Activated naive CD4-positive, alpha-beta T cell treated with anti-CD3 and anti-CD28 coated beads, Interleukin-2, amount 10 ng/mL, durations not matched to agents 7 days and 5 days (primary cell): ENCODE results near the gene TRAIP.
"Not testable (repeated sequence)": the region's sequence is repeated elsewhere in the genome, so short reads cannot be mapped to it uniquely, and the experiment has no call there.

ENCODE experiments used
- CTCF ChIA-PET: fragments of 350-600 bp; sonication (Branson Sonifier 250); formaldehyde crosslinking; loops from one replicate; lab custom pipeline; 2021; ENCODE audit warnings: antibody characterized with exemption; lab: Charles Lee
- DNase-seq: peaks from one replicate; pipeline ENCODE4 v3.0.0-alpha.2; 2020
- H3K27ac Mint-ChIP-seq: one replicate; pipeline ENCODE4 v1.8.0; 2021; ENCODE audit warnings: mild to moderate bottlenecking, moderate library complexity, mixed read lengths
- H3K27me3 Mint-ChIP-seq: one replicate; pipeline ENCODE4 v1.8.0; 2021; ENCODE audit warnings: mild to moderate bottlenecking, mixed read lengths
- H3K36me3 Mint-ChIP-seq: one replicate; pipeline ENCODE4 v1.8.0; 2021; ENCODE audit warnings: mixed read lengths
- H3K4me1 Mint-ChIP-seq: one replicate; pipeline ENCODE4 v1.8.0; 2021; ENCODE audit warnings: mixed read lengths
- H3K4me3 Mint-ChIP-seq: one replicate; pipeline ENCODE4 v1.8.0; 2021; ENCODE audit warnings: mild to moderate bottlenecking, moderate library complexity, mixed read lengths
- H3K9me3 Mint-ChIP-seq: one replicate; pipeline ENCODE4 v1.8.0; 2021; ENCODE audit warnings: mixed read lengths

The TRAIP gene

GRCh38 chr3:49786357-49787181 lies 69.8 kb downstream of the TRAIP start, which contains the start of gene IP6K1:
Gene IP6K1 (minus strand): TSS chr3:49786542. CDS start chr3:49748040, 38,502 bp downstream.
- H3K4me1 Mint-ChIP-seq: peaks cover 42% of the 10 kb centered on the region
- peak; percentile 100 for DNase-seq
- peak within 1 kb of the TSS; percentile 88 for H3K4me3 Mint-ChIP-seq
- no peaks in the 10 kb centered on the region for H3K9me3 Mint-ChIP-seq
- H3K27ac Mint-ChIP-seq: peak within 1 kb of the TSS; percentile 96
- H3K27me3 Mint-ChIP-seq: peaks cover 25% of the 10 kb centered on the region
- H3K36me3 Mint-ChIP-seq: peaks cover 12% of the 10 kb centered on the region
- CTCF ChIA-PET: interaction anchor here (1.1 kb wide), 2 partner anchors 15 to 119 kb away, joined by 3 read pairs; no protein-coding TSS in a partner anchor

- peak overlapping the region; percentile 88 for H3K4me3 Mint-ChIP-seq
- H3K9me3 Mint-ChIP-seq: no peaks in the 10 kb centered on the region
- peaks cover 17% of the 10 kb centered on the region for H3K27me3 Mint-ChIP-seq
- H3K36me3 Mint-ChIP-seq: peaks cover 18% of the 10 kb centered on the region
- CTCF ChIA-PET: interaction anchor here (1.1 kb wide), 1 partner anchor 120 kb away, joined by 3 read pairs; no protein-coding TSS in a partner anchor
- peak overlapping the region; percentile 93 for H3K27ac Mint-ChIP-seq
- peaks cover 46% of the 10 kb centered on the region for H3K4me1 Mint-ChIP-seq
- DNase-seq: peak; percentile 49
Measured at GRCh38 chr3:49785565-49786356, 70.6 kb downstream of the TRAIP start.

GRCh38 chr3:49782277-49782676 lies 74.1 kb downstream of the TRAIP start:
- H3K27ac Mint-ChIP-seq, H3K27me3 Mint-ChIP-seq, DNase-seq, CTCF ChIA-PET, H3K9me3 Mint-ChIP-seq, H3K4me3 Mint-ChIP-seq: not testable (repeated sequence)
- H3K36me3 Mint-ChIP-seq: peaks cover 29% of the 10 kb centered on the region
- H3K4me1 Mint-ChIP-seq: peaks cover 39% of the 10 kb centered on the region

DNA sequence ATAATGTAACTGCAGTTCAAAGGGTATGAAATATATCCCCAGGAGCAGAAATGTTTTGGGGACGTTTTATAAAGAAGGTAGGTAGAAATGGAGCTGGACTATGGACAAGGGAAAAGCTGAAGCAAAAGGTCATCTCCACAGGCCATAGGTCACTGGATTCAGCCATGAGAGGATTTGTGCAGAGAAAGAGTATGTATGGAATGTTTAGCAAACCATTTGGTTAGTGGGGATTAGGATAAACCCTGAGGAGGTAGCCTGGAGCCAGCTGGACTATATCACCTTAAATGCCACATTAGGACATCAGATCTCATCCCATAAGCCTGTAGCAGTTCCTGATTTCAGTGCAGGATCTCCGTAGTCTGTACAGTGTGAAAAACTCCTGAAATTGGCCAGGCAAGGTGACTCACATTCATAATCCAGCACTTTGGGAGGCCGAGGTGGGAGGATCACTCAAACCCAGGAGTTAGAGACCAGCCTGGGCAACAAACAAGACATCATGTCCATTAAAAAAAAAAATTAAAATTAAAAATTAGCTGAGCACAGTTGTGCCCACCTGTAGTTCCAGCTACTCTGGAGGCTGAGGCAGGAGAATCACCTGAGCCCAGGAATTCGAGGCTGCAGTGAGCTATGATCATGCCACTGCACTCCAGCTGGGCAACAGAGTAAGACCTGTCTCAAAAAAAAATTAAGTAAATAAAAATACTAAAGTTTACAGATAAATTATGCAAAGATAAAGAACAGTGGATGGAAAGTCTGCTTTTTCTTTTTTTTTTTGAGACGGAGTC lies 74.8 kb downstream of the TRAIP start:
- CTCF ChIA-PET: no interaction called here
- no peak overlapping the region for H3K4me3 Mint-ChIP-seq
- peaks cover 34% of the 10 kb centered on the region for H3K36me3 Mint-ChIP-seq
- H3K9me3 Mint-ChIP-seq: no peaks in the 10 kb centered on the region
- H3K27ac Mint-ChIP-seq: no peak overlapping the region
- DNase-seq: no peak
- H3K4me1 Mint-ChIP-seq: peaks cover 33% of the 10 kb centered on the region
- no peaks in the 10 kb centered on the region for H3K27me3 Mint-ChIP-seq

- H3K36me3 Mint-ChIP-seq: peaks cover 36% of the 10 kb centered on the region
- H3K9me3 Mint-ChIP-seq, H3K4me3 Mint-ChIP-seq, CTCF ChIA-PET, H3K27me3 Mint-ChIP-seq, DNase-seq, H3K27ac Mint-ChIP-seq: not testable (repeated sequence)
- H3K4me1 Mint-ChIP-seq: peaks cover 32% of the 10 kb centered on the region
Measured at GRCh38 chr3:49780975-49781365, 75.4 kb downstream of the TRAIP start.

GRCh38 chr3:49780080-49780974 lies 76.0 kb downstream of the TRAIP start:
- Mint-ChIP-seq H3K9me3 (no peaks in the 10 kb centered on the region), H3K4me3 (no peak overlapping the region)
- DNase-seq: no peak

DNA sequence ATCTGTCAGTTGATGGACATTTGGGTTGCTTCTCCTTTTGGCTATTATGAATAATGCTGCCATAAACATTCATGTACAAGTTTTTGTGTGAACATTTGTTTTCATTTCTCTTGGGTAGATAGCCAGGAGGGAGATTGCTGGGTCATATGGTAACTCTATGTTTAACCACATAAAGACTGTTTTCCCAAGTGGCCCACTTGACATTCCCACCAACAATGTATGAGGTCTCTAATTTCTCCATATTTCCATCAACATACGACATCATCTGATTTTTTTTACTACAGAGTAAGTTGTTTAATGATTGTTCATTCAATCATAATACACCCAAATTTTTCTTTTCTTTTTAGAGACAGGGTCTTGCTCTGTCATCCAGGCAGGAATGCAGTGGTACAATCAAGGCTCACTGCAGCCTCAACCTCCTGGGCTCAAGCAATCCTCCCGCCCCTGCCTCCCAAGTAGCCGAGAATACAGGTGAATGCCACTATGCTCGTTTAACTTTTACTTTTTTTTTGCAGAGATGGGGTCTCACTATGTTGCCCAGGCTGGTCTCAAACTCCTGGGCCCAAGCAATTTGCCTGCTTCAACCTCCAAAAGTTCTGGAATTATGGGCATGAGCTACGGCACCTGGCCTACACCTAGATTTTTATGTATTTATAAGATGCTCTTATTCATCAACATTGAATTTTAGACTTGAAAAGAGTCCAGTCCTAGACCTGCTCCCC lies 76.8 kb downstream of the TRAIP start:
- CTCF ChIA-PET: no interaction called here
- Mint-ChIP-seq H3K4me1 (peaks cover 20% of the 10 kb centered on the region), H3K9me3 (no peaks in the 10 kb centered on the region), H3K4me3 (no peak overlapping the region), H3K27me3 (no peaks in the 10 kb centered on the region), H3K27ac (no peak overlapping the region), H3K36me3 (peaks cover 31% of the 10 kb centered on the region)
- DNase-seq: no peak

More at GRCh38 chr3:49780080-49780974, 76.0 kb downstream of the TRAIP start:
- peaks cover 27% of the 10 kb centered on the region for H3K4me1 Mint-ChIP-seq
- H3K27me3 Mint-ChIP-seq: no peaks in the 10 kb centered on the region
- peaks cover 32% of the 10 kb centered on the region for H3K36me3 Mint-ChIP-seq
- CTCF ChIA-PET: no interaction called here
- peak overlapping the region; percentile 50 for H3K27ac Mint-ChIP-seq
